ENCODE data around the gene BTBD9.

The BTBD9 gene

GRCh38 chr6:38161754-38162492 lies 477.8 kb downstream of the BTBD9 start:
- H3K36me3 Mint-ChIP-seq (ENCODE audit: low read depth): no peaks in the 10 kb centered on the region
- no peak overlapping the region for H3K4me3 Mint-ChIP-seq
- DNase-seq (ENCODE audit: low spot score): no peak
- no peaks in the 10 kb centered on the region for H3K27me3 Mint-ChIP-seq (ENCODE audit: low read depth)
- no peak overlapping the region for H3K27ac Mint-ChIP-seq
- no peaks in the 10 kb centered on the region for H3K4me1 Mint-ChIP-seq (ENCODE audit: low read depth)
- no peaks in the 10 kb centered on the region for H3K9me3 Mint-ChIP-seq

- Mint-ChIP-seq H3K4me3 (no peak overlapping the region), H3K9me3 (no peaks in the 10 kb centered on the region), H3K36me3 (ENCODE audit: low read depth) (no peaks in the 10 kb centered on the region), H3K4me1 (ENCODE audit: low read depth) (no peaks in the 10 kb centered on the region), H3K27me3 (ENCODE audit: low read depth) (no peaks in the 10 kb centered on the region), H3K27ac (no peak overlapping the region)
- no peak for DNase-seq (ENCODE audit: low spot score)
Measured at GRCh38 chr6:38161331-38161730, 478.4 kb downstream of the BTBD9 start.

GRCh38 chr6:38160831-38161230 lies 478.9 kb downstream of the BTBD9 start:
- Mint-ChIP-seq H3K27ac (no peak overlapping the region), H3K4me3 (no peak overlapping the region), H3K4me1 (ENCODE audit: low read depth) (no peaks in the 10 kb centered on the region), H3K27me3 (ENCODE audit: low read depth) (no peaks in the 10 kb centered on the region), H3K36me3 (ENCODE audit: low read depth) (no peaks in the 10 kb centered on the region), H3K9me3 (no peaks in the 10 kb centered on the region)
- DNase-seq (ENCODE audit: low spot score): no peak

GRCh38 chr6:38159596-38159995 lies 480.1 kb downstream of the BTBD9 start:
- Mint-ChIP-seq H3K27ac (no peak overlapping the region), H3K36me3 (ENCODE audit: low read depth) (no peaks in the 10 kb centered on the region), H3K4me1 (ENCODE audit: low read depth) (no peaks in the 10 kb centered on the region), H3K4me3 (no peak overlapping the region), H3K9me3 (no peaks in the 10 kb centered on the region), H3K27me3 (ENCODE audit: low read depth) (no peaks in the 10 kb centered on the region)
- no peak for DNase-seq (ENCODE audit: low spot score)

GRCh38 chr6:38158762-38159350 lies 480.9 kb downstream of the BTBD9 start:
- H3K4me1 Mint-ChIP-seq (ENCODE audit: low read depth): no peaks in the 10 kb centered on the region
- no peak overlapping the region for H3K27ac Mint-ChIP-seq
- no peak for DNase-seq (ENCODE audit: low spot score)
- H3K27me3 Mint-ChIP-seq (ENCODE audit: low read depth): no peaks in the 10 kb centered on the region
- H3K4me3 Mint-ChIP-seq: no peak overlapping the region
- H3K36me3 Mint-ChIP-seq (ENCODE audit: low read depth): no peaks in the 10 kb centered on the region
- no peaks in the 10 kb centered on the region for H3K9me3 Mint-ChIP-seq

- H3K9me3 Mint-ChIP-seq: no peaks in the 10 kb centered on the region
- H3K27me3 Mint-ChIP-seq (ENCODE audit: low read depth): no peaks in the 10 kb centered on the region
- no peak overlapping the region for H3K4me3 Mint-ChIP-seq
- H3K36me3 Mint-ChIP-seq (ENCODE audit: low read depth): no peaks in the 10 kb centered on the region
- no peak overlapping the region for H3K27ac Mint-ChIP-seq
- H3K4me1 Mint-ChIP-seq (ENCODE audit: low read depth): no peaks in the 10 kb centered on the region
- no peak for DNase-seq (ENCODE audit: low spot score)
Measured at GRCh38 chr6:38157905-38158304, 481.8 kb downstream of the BTBD9 start.

GRCh38 chr6:38156818-38157565 lies 482.7 kb downstream of the BTBD9 start:
- Mint-ChIP-seq H3K36me3 (ENCODE audit: low read depth) (no peaks in the 10 kb centered on the region), H3K4me3 (no peak overlapping the region)

GRCh38 chr6:38155621-38156204 lies 484.0 kb downstream of the BTBD9 start:
- Mint-ChIP-seq H3K36me3 (ENCODE audit: low read depth) (no peaks in the 10 kb centered on the region), H3K4me1 (ENCODE audit: low read depth) (no peaks in the 10 kb centered on the region), H3K27ac (no peak overlapping the region), H3K27me3 (ENCODE audit: low read depth) (no peaks in the 10 kb centered on the region), H3K9me3 (no peaks in the 10 kb centered on the region), H3K4me3 (no peak overlapping the region)
- no peak for DNase-seq (ENCODE audit: low spot score)

More at GRCh38 chr6:38156818-38157565, 482.7 kb downstream of the BTBD9 start:
- Mint-ChIP-seq H3K27me3 (ENCODE audit: low read depth) (no peaks in the 10 kb centered on the region), H3K4me1 (ENCODE audit: low read depth) (no peaks in the 10 kb centered on the region), H3K9me3 (no peaks in the 10 kb centered on the region), H3K27ac (no peak overlapping the region)
- no peak for DNase-seq (ENCODE audit: low spot score)

GRCh38 chr6:38155144-38155543 lies 484.6 kb downstream of the BTBD9 start:
- Mint-ChIP-seq H3K9me3 (no peaks in the 10 kb centered on the region), H3K27ac (no peak overlapping the region), H3K4me1 (ENCODE audit: low read depth) (no peaks in the 10 kb centered on the region), H3K4me3 (no peak overlapping the region), H3K27me3 (ENCODE audit: low read depth) (no peaks in the 10 kb centered on the region), H3K36me3 (ENCODE audit: low read depth) (no peaks in the 10 kb centered on the region)
- no peak for DNase-seq (ENCODE audit: low spot score)

GRCh38 chr6:38154731-38155130 lies 485.0 kb downstream of the BTBD9 start:
- H3K27me3 Mint-ChIP-seq (ENCODE audit: low read depth): no peaks in the 10 kb centered on the region
- no peak overlapping the region for H3K4me3 Mint-ChIP-seq
- no peaks in the 10 kb centered on the region for H3K36me3 Mint-ChIP-seq (ENCODE audit: low read depth)
- H3K27ac Mint-ChIP-seq: no peak overlapping the region
- no peaks in the 10 kb centered on the region for H3K9me3 Mint-ChIP-seq
- no peaks in the 10 kb centered on the region for H3K4me1 Mint-ChIP-seq (ENCODE audit: low read depth)
- DNase-seq (ENCODE audit: low spot score): no peak

GRCh38 chr6:38153798-38154345 lies 485.9 kb downstream of the BTBD9 start:
- Mint-ChIP-seq H3K9me3 (no peaks in the 10 kb centered on the region), H3K27ac (no peak overlapping the region), H3K36me3 (ENCODE audit: low read depth) (no peaks in the 10 kb centered on the region), H3K27me3 (ENCODE audit: low read depth) (no peaks in the 10 kb centered on the region), H3K4me3 (no peak overlapping the region), H3K4me1 (ENCODE audit: low read depth) (no peaks in the 10 kb centered on the region)
- DNase-seq (ENCODE audit: low spot score): no peak

GRCh38 chr6:38153076-38153797 lies 486.5 kb downstream of the BTBD9 start:
- no peak overlapping the region for H3K27ac Mint-ChIP-seq
- no peaks in the 10 kb centered on the region for H3K27me3 Mint-ChIP-seq (ENCODE audit: low read depth)
- no peak overlapping the region for H3K4me3 Mint-ChIP-seq
- DNase-seq (ENCODE audit: low spot score): no peak
- no peaks in the 10 kb centered on the region for H3K4me1 Mint-ChIP-seq (ENCODE audit: low read depth)
- H3K9me3 Mint-ChIP-seq: no peaks in the 10 kb centered on the region
- no peaks in the 10 kb centered on the region for H3K36me3 Mint-ChIP-seq (ENCODE audit: low read depth)

GRCh38 chr6:38152620-38153019 lies 487.1 kb downstream of the BTBD9 start:
- Mint-ChIP-seq H3K27ac (no peak overlapping the region), H3K9me3 (no peaks in the 10 kb centered on the region)

More at GRCh38 chr6:38152620-38153019, 487.1 kb downstream of the BTBD9 start:
- H3K27me3 Mint-ChIP-seq (ENCODE audit: low read depth): no peaks in the 10 kb centered on the region
- no peaks in the 10 kb centered on the region for H3K4me1 Mint-ChIP-seq (ENCODE audit: low read depth)
- no peaks in the 10 kb centered on the region for H3K36me3 Mint-ChIP-seq (ENCODE audit: low read depth)
- H3K4me3 Mint-ChIP-seq: no peak overlapping the region
- no peak for DNase-seq (ENCODE audit: low spot score)
